Peyer's patch (tissue), 4 donors: Measurements from ENCODE around the gene PLEKHS1.

ENCODE experiments used
- CTCF ChIP-seq, 6 experiments: fragments of 450-650 bp in 4 of 6; fragments of 200-600 bp in 2 of 6; sonication (generic) in 1 of 6; IDR thresholded peaks; one replicate each; pipeline ENCODE4 v1.5.1; 2017 to 2019; ENCODE audit warnings: antibody characterized with exemption in 6 of 6, mild to moderate bottlenecking in 3 of 6, moderate library complexity in 1 of 6
- POLR2A ChIP-seq, 2 donors: fragments of 450-650 bp; IDR thresholded peaks; one replicate each; pipeline ENCODE4 v1.5.1; 2017; ENCODE audit warnings: antibody characterized with exemption in 2 of 2, mild to moderate bottlenecking in 2 of 2, moderate library complexity in 2 of 2

- TF ChIP-seq CTCF (IDR thresholded peaks at IDR 0.05) (no peak), POLR2A (IDR thresholded peaks at IDR 0.05) (no peak)
Observed at GRCh38 chr10:113764582-113764981, 13.1 kb downstream of the PLEKHS1 start.
